ENCODE measurements around the gene RGS1.
A peak's percentile ranks its signal among the peaks of the same experiment; 100 is the strongest.

Gene RGS1

DNA sequence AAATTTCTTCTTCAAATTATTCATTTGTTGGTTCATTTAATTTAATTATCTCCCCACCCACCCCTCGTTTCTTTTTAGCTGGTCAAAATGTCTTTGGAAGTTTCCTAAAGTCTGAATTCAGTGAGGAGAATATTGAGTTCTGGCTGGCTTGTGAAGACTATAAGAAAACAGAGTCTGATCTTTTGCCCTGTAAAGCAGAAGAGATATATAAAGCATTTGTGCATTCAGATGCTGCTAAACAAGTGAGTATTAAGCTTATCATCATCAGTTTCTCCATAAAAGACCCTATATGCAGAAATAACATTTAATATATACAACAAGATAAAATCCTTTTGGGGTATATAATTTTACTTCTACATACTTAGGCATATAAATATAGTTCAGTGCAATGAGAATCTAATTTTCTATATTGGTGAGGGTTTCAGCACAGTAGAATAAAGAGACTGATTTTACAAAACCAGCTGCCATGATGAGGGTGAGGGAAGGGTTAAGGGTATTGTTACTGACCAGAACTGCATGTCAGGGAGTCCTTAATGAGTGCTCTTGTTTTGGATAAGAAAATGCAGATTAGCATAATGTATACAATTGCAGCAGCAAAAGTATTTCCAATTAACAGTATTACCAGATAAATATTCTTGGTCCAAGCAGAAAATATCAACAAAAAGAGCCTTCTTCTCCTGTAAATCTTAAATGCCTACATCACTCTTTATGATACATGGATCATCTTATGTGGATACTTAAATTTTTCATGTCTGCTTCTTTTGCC is 2.8 kb downstream of the RGS1 start:
- no peak for FAIRE-seq
- no peak for TF ChIP-seq POU2F2 (IDR thresholded peaks at IDR 0.05; ENCODE audit: low read depth, low read length)
- peak; percentile 75 for TF ChIP-seq POLR2A (IDR thresholded peaks at IDR 0.05; ENCODE audit: low read depth, low read length)
- no peak; the same call in 1 of the 2 replicates for TF ChIP-seq TAF1 (IDR thresholded peaks at IDR 0.05; ENCODE audit: low read depth, low read length)
- no peak for TF ChIP-seq PAX5 (IDR thresholded peaks at IDR 0.05; ENCODE audit: insufficient read depth, low read length, severe bottlenecking)
- TF ChIP-seq POLR2AphosphoS5 (IDR thresholded peaks at IDR 0.05; ENCODE audit: low read depth, low read length) = peak; percentile 78
- TF ChIP-seq SPI1 (IDR thresholded peaks at IDR 0.05; ENCODE audit: low read depth, low read length) = no peak
- DNase-seq (ENCODE audit: insufficient read length, low spot score) = no peak

DNA sequence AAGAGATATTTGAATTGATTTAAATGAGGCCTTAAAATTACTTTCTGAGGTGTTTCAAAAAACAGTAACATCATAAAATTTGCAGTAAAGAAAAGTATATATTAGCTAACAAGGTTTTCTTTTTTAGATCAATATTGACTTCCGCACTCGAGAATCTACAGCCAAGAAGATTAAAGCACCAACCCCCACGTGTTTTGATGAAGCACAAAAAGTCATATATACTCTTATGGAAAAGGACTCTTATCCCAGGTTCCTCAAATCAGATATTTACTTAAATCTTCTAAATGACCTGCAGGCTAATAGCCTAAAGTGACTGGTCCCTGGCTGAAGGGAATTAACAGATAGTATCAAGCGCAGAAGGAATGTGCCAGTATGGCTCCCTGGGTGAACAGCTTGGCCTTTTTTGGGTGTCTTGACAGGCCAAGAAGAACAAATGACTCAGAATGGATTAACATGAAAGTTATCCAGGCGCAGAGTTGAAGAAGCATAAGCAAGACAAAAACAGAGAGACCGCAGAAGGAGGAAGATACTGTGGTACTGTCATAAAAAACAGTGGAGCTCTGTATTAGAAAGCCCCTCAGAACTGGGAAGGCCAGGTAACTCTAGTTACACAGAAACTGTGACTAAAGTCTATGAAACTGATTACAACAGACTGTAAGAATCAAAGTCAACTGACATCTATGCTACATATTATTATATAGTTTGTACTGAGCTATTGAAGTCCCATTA is 3.6 kb downstream of the RGS1 start:
- peak; percentile 67 for FAIRE-seq
- TF ChIP-seq TAF1 (IDR thresholded peaks at IDR 0.05; ENCODE audit: low read depth, low read length) (0 out of 2 replicates have a peak, but pooled peaks have one; percentile 37), POLR2A (IDR thresholded peaks at IDR 0.05; ENCODE audit: low read depth, low read length) (peak; percentile 96), SPI1 (IDR thresholded peaks at IDR 0.05; ENCODE audit: low read depth, low read length) (no peak), POU2F2 (IDR thresholded peaks at IDR 0.05; ENCODE audit: low read depth, low read length) (0 out of 2 replicates have a peak, but pooled peaks have one; percentile 39), POLR2AphosphoS5 (IDR thresholded peaks at IDR 0.05; ENCODE audit: low read depth, low read length) (peak; percentile 95), PAX5 (IDR thresholded peaks at IDR 0.05; ENCODE audit: insufficient read depth, low read length, severe bottlenecking) (no peak)
- no peak for DNase-seq (ENCODE audit: insufficient read length, low spot score)

GRCh38 chr1:192580351-192580962 is 4.9 kb downstream of the RGS1 start:
- TF ChIP-seq POLR2AphosphoS5 (IDR thresholded peaks at IDR 0.05; ENCODE audit: low read depth, low read length) (peak; percentile 99), PAX5 (IDR thresholded peaks at IDR 0.05; ENCODE audit: insufficient read depth, low read length, severe bottlenecking) (no peak), TAF1 (IDR thresholded peaks at IDR 0.05; ENCODE audit: low read depth, low read length) (peak; percentile 51; the same call in 1 of the 2 replicates), POLR2A (IDR thresholded peaks at IDR 0.05; ENCODE audit: low read depth, low read length) (peak; percentile 99), POU2F2 (IDR thresholded peaks at IDR 0.05; ENCODE audit: low read depth, low read length) (peak; percentile 88)
- DNase-seq (ENCODE audit: insufficient read length, low spot score) (no peak), FAIRE-seq (peak; percentile 93)

DNA sequence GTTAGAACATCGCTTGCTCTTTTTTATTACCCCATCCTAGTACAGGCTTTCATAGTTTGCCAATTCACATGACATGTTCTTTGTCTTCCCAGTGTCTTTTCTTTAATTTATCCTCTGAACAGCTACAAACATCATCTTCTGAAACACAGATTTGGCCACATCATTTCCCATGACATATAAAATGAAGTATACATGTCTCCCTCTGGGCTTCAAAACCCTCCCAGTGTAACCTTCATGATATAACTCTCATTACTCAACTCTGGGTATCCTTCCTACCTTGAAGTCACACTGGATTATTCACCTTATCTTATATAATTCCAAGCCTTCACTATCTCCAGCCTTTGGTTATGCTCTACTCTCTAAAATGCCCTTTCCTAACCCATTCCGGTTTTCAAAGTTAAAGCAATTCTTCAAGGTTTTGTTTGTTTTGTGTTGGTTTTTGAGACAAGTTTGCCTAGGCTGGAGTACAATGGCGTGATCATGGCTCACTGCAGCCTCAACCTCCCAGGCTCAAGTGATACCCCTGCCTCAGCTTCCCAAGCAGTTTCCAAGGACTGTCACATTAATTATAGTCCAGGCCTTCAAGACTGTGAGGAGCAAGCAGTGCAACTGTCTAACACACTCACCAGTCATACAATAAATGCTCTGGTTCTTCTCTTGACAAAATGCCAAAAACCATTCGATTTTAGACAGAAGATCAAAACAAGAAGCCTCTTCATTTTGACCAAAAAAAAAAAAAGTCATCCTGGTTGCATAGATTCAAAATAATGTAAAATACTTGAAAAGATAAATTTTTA is 5.8 kb downstream of the RGS1 start:
- FAIRE-seq (no peak), DNase-seq (ENCODE audit: insufficient read length, low spot score) (no peak)
- TF ChIP-seq POLR2A (IDR thresholded peaks at IDR 0.05; ENCODE audit: low read depth, low read length) (no peak), POLR2AphosphoS5 (IDR thresholded peaks at IDR 0.05; ENCODE audit: low read depth, low read length) (no peak), SPI1 (IDR thresholded peaks at IDR 0.05; ENCODE audit: low read depth, low read length) (no peak), POU2F2 (IDR thresholded peaks at IDR 0.05; ENCODE audit: low read depth, low read length) (no peak), TAF1 (IDR thresholded peaks at IDR 0.05; ENCODE audit: low read depth, low read length) (no peak), PAX5 (IDR thresholded peaks at IDR 0.05; ENCODE audit: insufficient read depth, low read length, severe bottlenecking) (no peak)

DNA sequence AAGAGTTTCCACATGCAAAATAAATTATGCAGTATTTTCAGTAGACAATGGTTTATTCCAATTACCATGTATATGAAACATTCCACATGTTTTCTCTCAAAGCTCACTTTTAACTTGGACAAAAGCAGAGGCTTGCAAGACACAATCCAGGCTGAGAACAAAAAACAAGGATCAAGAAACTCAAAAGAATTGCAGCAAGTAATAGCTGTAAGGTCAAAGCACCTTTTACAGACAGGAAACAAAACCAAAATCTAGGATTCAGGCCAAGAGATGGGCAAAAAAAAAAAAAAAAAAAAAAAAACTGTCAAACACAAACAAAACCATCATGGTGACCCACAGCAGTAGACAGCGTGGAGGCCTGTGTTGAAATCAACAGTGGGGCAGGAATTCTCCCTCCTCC is 9.3 kb downstream of the RGS1 start:
- TF ChIP-seq POLR2A (IDR thresholded peaks at IDR 0.05; ENCODE audit: low read depth, low read length) = no peak
- DNase-seq (ENCODE audit: insufficient read length, low spot score) (no peak), FAIRE-seq (no peak)

GRCh38 chr1:192587386-192588266 is 12.1 kb downstream of the RGS1 start:
- no peak for DNase-seq (ENCODE audit: insufficient read length, low spot score)
- no peak for FAIRE-seq
- TF ChIP-seq TAF1 (IDR thresholded peaks at IDR 0.05; ENCODE audit: low read depth, low read length) (no peak), POLR2AphosphoS5 (IDR thresholded peaks at IDR 0.05; ENCODE audit: low read depth, low read length) (no peak), SPI1 (IDR thresholded peaks at IDR 0.05; ENCODE audit: low read depth, low read length) (no peak), POLR2A (IDR thresholded peaks at IDR 0.05; ENCODE audit: low read depth, low read length) (no peak), PAX5 (IDR thresholded peaks at IDR 0.05; ENCODE audit: insufficient read depth, low read length, severe bottlenecking) (no peak), POU2F2 (IDR thresholded peaks at IDR 0.05; ENCODE audit: low read depth, low read length) (no peak)

DNA sequence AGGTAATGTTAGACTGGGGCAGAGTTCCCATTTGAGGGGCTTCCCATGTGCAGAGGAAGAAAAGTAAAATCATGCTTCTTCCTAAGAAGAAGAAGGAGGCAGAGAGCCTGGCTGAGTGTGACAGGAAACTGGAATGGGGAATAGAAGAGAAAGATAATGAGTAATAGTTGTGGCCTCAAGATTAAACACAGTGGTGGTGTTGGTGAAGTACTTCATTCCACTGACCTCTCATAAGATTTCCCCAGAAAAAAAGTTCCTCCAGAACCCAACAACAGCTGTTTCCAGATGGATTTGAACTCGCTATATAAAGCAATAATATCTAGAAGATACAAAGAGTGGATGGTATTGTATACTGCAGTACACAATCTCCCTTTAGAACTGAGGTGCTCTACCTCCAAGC is 13.0 kb downstream of the RGS1 start:
- FAIRE-seq = no peak
- TF ChIP-seq TAF1 (IDR thresholded peaks at IDR 0.05; ENCODE audit: low read depth, low read length) (no peak), POLR2AphosphoS5 (IDR thresholded peaks at IDR 0.05; ENCODE audit: low read depth, low read length) (no peak), PAX5 (IDR thresholded peaks at IDR 0.05; ENCODE audit: insufficient read depth, low read length, severe bottlenecking) (no peak), POU2F2 (IDR thresholded peaks at IDR 0.05; ENCODE audit: low read depth, low read length) (no peak), SPI1 (IDR thresholded peaks at IDR 0.05; ENCODE audit: low read depth, low read length) (no peak), POLR2A (IDR thresholded peaks at IDR 0.05; ENCODE audit: low read depth, low read length) (no peak)
- DNase-seq (ENCODE audit: insufficient read length, low spot score) = no peak

GRCh38 chr1:192589813-192590212 is 14.2 kb downstream of the RGS1 start:
- DNase-seq (ENCODE audit: insufficient read length, low spot score) = no peak
- TF ChIP-seq POLR2A (IDR thresholded peaks at IDR 0.05; ENCODE audit: low read depth, low read length) = no peak
- FAIRE-seq = no peak
